ENCODE measurements around the gene NMNAT2.

The NMNAT2 gene

GRCh38 chr1:183233113-183233512 is 185.1 kb downstream of the NMNAT2 start:
- DNase-seq = no peak

- no peak for DNase-seq
Observed at GRCh38 chr1:183231545-183231944, 186.6 kb downstream of the NMNAT2 start.

- peak; percentile 91 for DNase-seq
Observed at GRCh38 chr1:183230413-183230812, 187.8 kb downstream of the NMNAT2 start.

- no peak for DNase-seq
Observed at GRCh38 chr1:183228347-183229220, 189.6 kb downstream of the NMNAT2 start.

GRCh38 chr1:183227422-183228346 is 190.5 kb downstream of the NMNAT2 start:
- peak; percentile 54 for DNase-seq

- no peak for DNase-seq
Observed at GRCh38 chr1:183226963-183227362, 191.2 kb downstream of the NMNAT2 start.

GRCh38 chr1:183226361-183226760 is 191.8 kb downstream of the NMNAT2 start:
- DNase-seq = no peak

GRCh38 chr1:183223467-183223866 is 194.7 kb downstream of the NMNAT2 start:
- DNase-seq = peak; percentile 58

GRCh38 chr1:183222909-183223308 is 195.3 kb downstream of the NMNAT2 start:
- DNase-seq = no peak

- no peak for DNase-seq
Observed at GRCh38 chr1:183219616-183220009, 198.6 kb downstream of the NMNAT2 start.

- no peak for DNase-seq
Observed at GRCh38 chr1:183218971-183219615, 199.1 kb downstream of the NMNAT2 start.

- DNase-seq = no peak
Observed at GRCh38 chr1:183218027-183218618, 200.1 kb downstream of the NMNAT2 start.

GRCh38 chr1:183215936-183216335 is 202.2 kb downstream of the NMNAT2 start:
- DNase-seq = no peak

GRCh38 chr1:183215076-183215720 is 203.0 kb downstream of the NMNAT2 start:
- no peak for DNase-seq

GRCh38 chr1:183214021-183214970 is 203.9 kb downstream of the NMNAT2 start:
- DNase-seq = peak; percentile 19

GRCh38 chr1:183212870-183213269 is 205.3 kb downstream of the NMNAT2 start:
- DNase-seq = no peak

- no peak for DNase-seq
Observed at GRCh38 chr1:183210681-183211080, 207.5 kb downstream of the NMNAT2 start.

GRCh38 chr1:183209533-183210158 is 208.5 kb downstream of the NMNAT2 start:
- peak; percentile 87 for DNase-seq

GRCh38 chr1:183206538-183207122 is 211.6 kb downstream of the NMNAT2 start:
- DNase-seq = peak; percentile 41

GRCh38 chr1:183205196-183205781 is 212.9 kb downstream of the NMNAT2 start:
- DNase-seq = peak; percentile 55

All from NCI-H226 (cell line).